HCT116 (cell line): Measurements from ENCODE around the gene POC1A. TPM values are rescaled to one million over a fixed set of nuclear protein-coding genes. Genes with fewer than 3 reads are reported as not detected.
A peak's percentile ranks its signal among the peaks of the same experiment; 100 is the strongest.

Experiments used
- ATAC-seq: fragments of 200-7000 bp; cut with Tn5 transposase; 2 replicates; pipeline ENCODE4 v1.9.1; 2020; ENCODE audit warnings: mild to moderate bottlenecking, moderate library complexity
- BruUV-seq: library from RNA; stranded (reverse); fragments of 400-500 nt; replicated peaks from 2 replicates; lab custom pipeline; 2021; lab: Mats Ljungman, UMichigan
- CTCF ChIA-PET: fragments of 300-600 bp; sonication (Branson Sonifier 250); formaldehyde crosslinking; loops from one replicate; lab custom pipeline; 2021; ENCODE audit warnings: antibody characterized with exemption; lab: Charles Lee
- POLR2A ChIA-PET: fragments of 300-600, 350-600 bp; sonication (Branson Sonifier 250); formaldehyde crosslinking; loops from one replicate; lab custom pipeline; 2021; ENCODE audit warnings: antibody characterized with exemption; lab: Charles Lee
- RAD21 ChIA-PET, 2 experiments: fragments of 300-600 bp; sonication (Branson Sonifier 250); formaldehyde crosslinking; loops; one replicate each; lab custom pipeline; 2023; ENCODE audit warnings: low total read pairs in 2 of 2; ENCODE audit not compliant: uncharacterized antibody in 2 of 2, unreplicated experiment in 2 of 2, low non-redundant PET in 1 of 2; lab: Charles Lee
- DNase-seq: peaks from one replicate; pipeline ENCODE4 v3.0.0-alpha.2; 2010; ENCODE audit warnings: low read depth, low spot score
- H2AFZ ChIP-seq: fragments of 200-600 bp; shearing (Covaris generic), sonication (generic); 2 replicates; pipeline ENCODE4 v1.6.1; 2017; ENCODE audit warnings: low read depth, mixed run types, mixed read lengths, antibody characterized with exemption, low read length; ENCODE audit not compliant: poor library complexity, severe bottlenecking
- H3K27ac ChIP-seq: 2 replicates; pipeline ENCODE4 v1.5.1; 2012; ENCODE audit warnings: low read depth, low read length
- H3K27me3 ChIP-seq: fragments of 200-600 bp; sonication (generic); 2 replicates; pipeline ENCODE4 v1.6.1; 2016; ENCODE audit warnings: mixed run types, low read length, mixed read lengths; ENCODE audit not compliant: insufficient read depth
- H3K36me3 ChIP-seq, 2 experiments: fragments of 200-500 bp in 1 of 2; fragments of 200-600 bp in 1 of 2; sonication (Bioruptor generic) in 1 of 2; sonication (generic) in 1 of 2; 2 replicates each; pipeline versions ENCODE4 v1.5.1 to v1.6.1; 2014 to 2016; ENCODE audit warnings: low read length in 2 of 2, inconsistent platforms in 1 of 2, mixed read lengths in 1 of 2, mixed run types in 1 of 2; ENCODE audit not compliant: insufficient read depth in 2 of 2, control insufficient read depth in 1 of 2
- H3K4me1 ChIP-seq, 2 experiments: fragments of 200-600 bp in 1 of 2; sonication (generic) in 1 of 2; 2 replicates each; pipeline versions ENCODE4 v1.5.1 to v1.6.1; 2012 to 2017; ENCODE audit warnings: low read length in 2 of 2, inconsistent platforms in 1 of 2, mild to moderate bottlenecking in 1 of 2, mixed read lengths in 1 of 2, mixed run types in 1 of 2, moderate library complexity in 1 of 2; ENCODE audit not compliant: insufficient read depth in 2 of 2, control insufficient read depth in 1 of 2
- H3K4me2 ChIP-seq: fragments of 200-600 bp; sonication (generic); 2 replicates; pipeline ENCODE4 v1.6.1; 2017; ENCODE audit warnings: mixed run types, low read length, mixed read lengths
- H3K4me3 ChIP-seq, 2 experiments: fragments of 200-600 bp in 1 of 2; sonication (generic) in 1 of 2; replicated peaks in 1 of 2; 2 replicates each; pipeline ENCODE4 v1.5.1; 2011 to 2016; ENCODE audit warnings: low read length in 2 of 2, control low read depth in 1 of 2, low read depth in 1 of 2, mild to moderate bottlenecking in 1 of 2, mixed read lengths in 1 of 2, mixed run types in 1 of 2
- H3K79me2 ChIP-seq: fragments of 200-600 bp; sonication (generic); 2 replicates; pipeline ENCODE4 v1.6.1; 2017; ENCODE audit warnings: mild to moderate bottlenecking, mixed run types, low read length, moderate library complexity, mixed read lengths; ENCODE audit not compliant: insufficient read depth
- H3K9ac ChIP-seq: fragments of 200-600 bp; sonication (generic); 2 replicates; pipeline ENCODE4 v1.6.1; 2016; ENCODE audit warnings: low read length, mixed read lengths
- H3K9me2 ChIP-seq: fragments of 200-600 bp; sonication (generic), shearing (Covaris generic); 2 replicates; pipeline ENCODE4 v1.6.1; 2017; ENCODE audit warnings: mixed run types, mild to moderate bottlenecking, moderate library complexity; ENCODE audit not compliant: insufficient read depth
- H3K9me3 ChIP-seq, 2 experiments: fragments of 200-500 bp in 1 of 2; fragments of 200-600 bp in 1 of 2; sonication (Bioruptor generic) in 1 of 2; sonication (generic) in 1 of 2; 2 replicates each; pipeline ENCODE4 v1.6.1; 2014 to 2017; ENCODE audit warnings: low read length in 2 of 2, mixed read lengths in 2 of 2, inconsistent platforms in 1 of 2, low read depth in 1 of 2, mild to moderate bottlenecking in 1 of 2, mixed run types in 1 of 2, moderate library complexity in 1 of 2; ENCODE audit not compliant: control insufficient read depth in 1 of 2, insufficient read depth in 1 of 2
- H4K20me1 ChIP-seq: fragments of 200-600 bp; sonication (generic), shearing (Covaris generic); 2 replicates; pipeline ENCODE4 v1.6.1; 2017; ENCODE audit warnings: mixed run types, mild to moderate bottlenecking, moderate library complexity; ENCODE audit not compliant: insufficient read depth
- EGR1 ChIP-seq: IDR thresholded peaks from 2 replicates; pipeline ENCODE4 v1.6.1; 2012; ENCODE audit warnings: low read depth
- EZH2 ChIP-seq: fragments of 200-600 bp; sonication (generic); IDR thresholded peaks from 2 replicates; pipeline ENCODE4 v1.6.1; 2017; ENCODE audit warnings: antibody characterized with exemption, mixed run types
- POLR2A ChIP-seq: IDR thresholded peaks from 2 replicates; pipeline ENCODE4 v1.7.0; 2011; ENCODE audit warnings: borderline replicate concordance; ENCODE audit not compliant: insufficient read depth, insufficient read length; ENCODE audit errors: extremely low read depth
- POLR2AphosphoS5 ChIP-seq: IDR thresholded peaks from 2 replicates; pipeline ENCODE4 v1.6.1; 2011; ENCODE audit warnings: mild to moderate bottlenecking, low read depth, low read length, moderate library complexity
- SIN3A ChIP-seq: IDR thresholded peaks from 2 replicates; pipeline ENCODE4 v1.6.1; 2012; ENCODE audit warnings: low read depth
- TCF7L2 ChIP-seq: IDR thresholded peaks from 2 replicates; pipeline ENCODE4 v1.7.0; 2011; ENCODE audit warnings: borderline replicate concordance, inconsistent platforms; ENCODE audit not compliant: insufficient read depth, insufficient read length; ENCODE audit errors: extremely low read depth
- intact Hi-C: fragments of 100-400 bp; cut with micrococcal nuclease; formaldehyde crosslinking; loops from 2 replicates; pipeline ENCODE4 v1.10.0; 2022
- total RNA-seq: library from RNA; stranded (reverse); gene quantifications from one replicate; pipeline ENCODE4 v1.2.1, GENCODE V29; 2021; ENCODE audit not compliant: unreplicated experiment
- TF ChIP-seq, protein P1 (sequence below): IDR thresholded peaks from 2 replicates; pipeline ENCODE4 v1.6.1; 2012
- TF ChIP-seq, protein P2 (sequence below): IDR thresholded peaks from 2 replicates; pipeline ENCODE4 v1.6.1; 2012
- TF ChIP-seq, protein P3 (sequence below), 3 experiments: fragments of 200-600 bp in 1 of 3; sonication (generic) in 1 of 3; IDR thresholded peaks in 2 of 3; conservative IDR thresholded peaks in 1 of 3; 2 replicates each; pipeline ENCODE4 v1.5.1; 2012 to 2017; ENCODE audit warnings: low read depth in 2 of 3, low read length in 2 of 3, antibody characterized with exemption in 1 of 3, borderline replicate concordance in 1 of 3, control low read depth in 1 of 3, mild to moderate bottlenecking in 1 of 3, mixed read lengths in 1 of 3, mixed run types in 1 of 3, moderate library complexity in 1 of 3; ENCODE audit not compliant: insufficient read depth in 1 of 3
- TF ChIP-seq, protein P4 (sequence below): IDR thresholded peaks from 2 replicates; pipeline ENCODE4 v1.6.1; 2011; ENCODE audit warnings: mild to moderate bottlenecking, low read length, moderate library complexity; ENCODE audit not compliant: insufficient replicate concordance; ENCODE audit errors: extremely low read depth

POC1A gene
- total RNA-seq, 1 experiment from 2014 or later = 34.0 TPM

DNA sequence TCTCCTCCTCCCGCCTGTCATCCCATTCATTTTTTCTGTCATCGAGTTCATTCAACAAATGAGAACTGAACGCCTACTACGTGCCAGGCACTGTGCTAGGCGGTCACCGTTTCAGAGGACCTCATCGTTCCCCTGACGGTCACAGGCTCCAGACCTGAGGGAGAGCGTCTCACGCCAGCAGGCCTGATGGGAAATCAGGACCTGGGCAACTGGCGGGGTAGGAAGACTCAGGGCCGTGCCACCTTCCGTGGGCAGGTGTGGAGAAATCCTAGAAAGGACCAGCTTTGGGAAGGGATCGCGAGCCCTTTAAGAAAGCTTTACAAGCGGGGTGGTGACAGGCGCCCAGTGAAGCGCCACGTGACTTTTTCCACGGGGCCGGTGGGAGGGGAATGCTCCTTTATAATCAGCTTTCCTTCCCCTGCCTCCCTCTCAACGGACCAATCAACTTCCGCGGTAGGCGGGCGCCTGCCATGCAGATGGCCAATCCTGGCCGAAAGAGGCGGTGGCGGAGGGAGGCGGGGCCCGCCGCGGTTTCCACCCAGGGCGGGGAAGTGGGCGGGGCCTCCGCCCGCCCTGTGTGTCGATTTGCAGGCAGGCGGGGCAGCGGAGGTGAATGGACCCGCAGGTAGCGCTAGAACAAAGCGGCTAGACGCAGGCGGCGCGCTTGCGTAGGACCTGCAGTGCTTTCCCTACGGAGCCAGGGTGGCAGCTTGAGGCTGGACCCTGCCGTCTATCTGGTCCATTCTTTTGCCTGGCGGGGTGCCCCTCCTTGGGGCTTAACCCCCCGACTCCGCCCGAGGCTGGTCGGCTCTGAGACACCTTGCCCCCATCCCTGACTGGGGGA is 97.0 kb downstream of the POC1A start:
- Histone ChIP-seq H3K4me3 (peak overlapping the region; percentile 56 to 61), H3K79me2 (peaks cover 37% of the 10 kb centered on the region), H3K4me2 (peak overlapping the region; percentile 100), H3K9ac (peak overlapping the region; percentile 68), H2AFZ (no peak overlapping the region), H3K27me3 (no peaks in the 10 kb centered on the region), H3K4me1 (peaks cover 26 to 47% of the 10 kb centered on the region in 2 experiments), H3K9me3 (no peaks in the 10 kb centered on the region), H3K9me2 (no peaks in the 10 kb centered on the region), H4K20me1 (no peaks in the 10 kb centered on the region), H3K36me3 (peaks cover 3 to 18% of the 10 kb centered on the region in 2 experiments; a peak in 2 of 4 replicates), H3K27ac (peak overlapping the region; percentile 83)
- intact Hi-C loops = loop anchor here (1.0 to 2.0 kb wide), 3 partner anchors 56 to 115 kb away; partner anchors contain the start of genes PARP3 and POC1A
- ChIA-PET RAD21 (interaction anchor here (0.5 to 1.1 kb wide), 4 partner anchors 8 to 117 kb away, joined by 3 to 4 read pairs (median 3); partner anchors contain the start of gene POC1A (in 1 of the 2)), CTCF (interaction anchor here (0.8 to 1.9 kb wide), 9 partner anchors 13 to 1811 kb away, joined by 3 to 6 read pairs (median 3); partner anchors contain the start of gene ABHD14B), POLR2A (interaction anchor here (0.5 to 2.0 kb wide), 9 partner anchors 9 to 557 kb away, joined by 3 to 10 read pairs (median 5); partner anchors contain the start of genes POC1A, RPL29 and UQCC5)
- peak; percentile 84 for ATAC-seq
- TF ChIP-seq, protein P1, sequence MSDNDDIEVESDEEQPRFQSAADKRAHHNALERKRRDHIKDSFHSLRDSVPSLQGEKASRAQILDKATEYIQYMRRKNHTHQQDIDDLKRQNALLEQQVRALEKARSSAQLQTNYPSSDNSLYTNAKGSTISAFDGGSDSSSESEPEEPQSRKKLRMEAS = no peak
- TF ChIP-seq EZH2 = no peak
- peak; percentile 69 for TF ChIP-seq POLR2AphosphoS5
- TF ChIP-seq EGR1 = no peak
- no peak for TF ChIP-seq SIN3A
- TF ChIP-seq, protein P2, sequence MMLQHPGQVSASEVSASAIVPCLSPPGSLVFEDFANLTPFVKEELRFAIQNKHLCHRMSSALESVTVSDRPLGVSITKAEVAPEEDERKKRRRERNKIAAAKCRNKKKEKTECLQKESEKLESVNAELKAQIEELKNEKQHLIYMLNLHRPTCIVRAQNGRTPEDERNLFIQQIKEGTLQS = no peak
- TF ChIP-seq TCF7L2 = peak; percentile 82
- TF ChIP-seq, protein P3, sequence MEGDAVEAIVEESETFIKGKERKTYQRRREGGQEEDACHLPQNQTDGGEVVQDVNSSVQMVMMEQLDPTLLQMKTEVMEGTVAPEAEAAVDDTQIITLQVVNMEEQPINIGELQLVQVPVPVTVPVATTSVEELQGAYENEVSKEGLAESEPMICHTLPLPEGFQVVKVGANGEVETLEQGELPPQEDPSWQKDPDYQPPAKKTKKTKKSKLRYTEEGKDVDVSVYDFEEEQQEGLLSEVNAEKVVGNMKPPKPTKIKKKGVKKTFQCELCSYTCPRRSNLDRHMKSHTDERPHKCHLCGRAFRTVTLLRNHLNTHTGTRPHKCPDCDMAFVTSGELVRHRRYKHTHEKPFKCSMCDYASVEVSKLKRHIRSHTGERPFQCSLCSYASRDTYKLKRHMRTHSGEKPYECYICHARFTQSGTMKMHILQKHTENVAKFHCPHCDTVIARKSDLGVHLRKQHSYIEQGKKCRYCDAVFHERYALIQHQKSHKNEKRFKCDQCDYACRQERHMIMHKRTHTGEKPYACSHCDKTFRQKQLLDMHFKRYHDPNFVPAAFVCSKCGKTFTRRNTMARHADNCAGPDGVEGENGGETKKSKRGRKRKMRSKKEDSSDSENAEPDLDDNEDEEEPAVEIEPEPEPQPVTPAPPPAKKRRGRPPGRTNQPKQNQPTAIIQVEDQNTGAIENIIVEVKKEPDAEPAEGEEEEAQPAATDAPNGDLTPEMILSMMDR (IDR thresholded peaks at IDR 0.05 in 2 of 3, conservative IDR thresholded peaks at IDR 0.05 in 1 of 3; ENCODE audit: borderline replicate concordance in 1 of 3, insufficient read depth in 1 of 3, low read depth in 2 of 3, low read length in 2 of 3) = no peak
- TF ChIP-seq, protein P4, sequence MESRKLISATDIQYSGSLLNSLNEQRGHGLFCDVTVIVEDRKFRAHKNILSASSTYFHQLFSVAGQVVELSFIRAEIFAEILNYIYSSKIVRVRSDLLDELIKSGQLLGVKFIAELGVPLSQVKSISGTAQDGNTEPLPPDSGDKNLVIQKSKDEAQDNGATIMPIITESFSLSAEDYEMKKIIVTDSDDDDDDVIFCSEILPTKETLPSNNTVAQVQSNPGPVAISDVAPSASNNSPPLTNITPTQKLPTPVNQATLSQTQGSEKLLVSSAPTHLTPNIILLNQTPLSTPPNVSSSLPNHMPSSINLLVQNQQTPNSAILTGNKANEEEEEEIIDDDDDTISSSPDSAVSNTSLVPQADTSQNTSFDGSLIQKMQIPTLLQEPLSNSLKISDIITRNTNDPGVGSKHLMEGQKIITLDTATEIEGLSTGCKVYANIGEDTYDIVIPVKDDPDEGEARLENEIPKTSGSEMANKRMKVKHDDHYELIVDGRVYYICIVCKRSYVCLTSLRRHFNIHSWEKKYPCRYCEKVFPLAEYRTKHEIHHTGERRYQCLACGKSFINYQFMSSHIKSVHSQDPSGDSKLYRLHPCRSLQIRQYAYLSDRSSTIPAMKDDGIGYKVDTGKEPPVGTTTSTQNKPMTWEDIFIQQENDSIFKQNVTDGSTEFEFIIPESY = no peak
- no peak for TF ChIP-seq POLR2A
- DNase-seq = peak; percentile 97
- BruUV-seq = no TSS peak
